Measurements from ENCODE around the gene GOPC.
A peak's percentile ranks its signal among the peaks of the same experiment; 100 is the strongest.

The GOPC gene

DNA sequence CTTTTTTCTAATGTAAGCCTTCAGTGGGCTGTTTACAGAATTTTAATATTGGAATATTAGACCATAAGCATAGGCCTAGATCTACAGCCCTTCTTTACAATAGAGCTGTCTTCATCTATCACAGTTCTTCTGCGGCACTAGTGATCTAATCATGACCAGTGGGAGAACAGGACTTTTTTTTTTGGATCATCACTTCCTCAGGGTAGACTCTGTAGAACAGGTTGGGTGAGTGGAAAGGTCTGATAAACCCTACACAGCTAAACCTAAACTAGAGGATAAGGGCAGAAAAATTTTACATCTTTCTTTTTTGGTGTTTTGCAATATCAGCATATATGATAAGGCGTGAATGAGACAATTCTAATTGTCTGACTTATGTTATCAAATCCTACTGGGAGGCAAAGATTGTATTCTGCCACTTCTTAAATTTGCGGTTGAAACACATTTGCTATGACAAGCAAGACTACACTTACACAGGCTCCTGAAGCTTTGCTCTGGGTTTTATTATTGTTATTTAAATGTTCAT lies 52.2 kb downstream of the GOPC start:
- no peak for DNase-seq (ENCODE audit: low read depth, low spot score)
- Histone ChIP-seq H3K27me3 (ENCODE audit: control insufficient read depth, insufficient read depth, low read length) (no peaks in the 10 kb centered on the region), H3K27ac (ENCODE audit: low read length) (no peak overlapping the region), H3K9me3 (ENCODE audit: control insufficient read depth, insufficient read depth, low read length) (no peaks in the 10 kb centered on the region), H3K4me1 (ENCODE audit: control insufficient read depth, insufficient read depth, low read length) (peaks cover 2% of the 10 kb centered on the region; the same call in 1 of the 2 replicates), H3K36me3 (ENCODE audit: control insufficient read depth, insufficient read depth, low read length) (no peaks in the 10 kb centered on the region), H3K4me3 (ENCODE audit: low read length) (no peak overlapping the region)
- WGBS (ENCODE audit: insufficient coverage, insufficient read length) = no CpG with 5 or more reads among the region's 3 CpGs

DNA sequence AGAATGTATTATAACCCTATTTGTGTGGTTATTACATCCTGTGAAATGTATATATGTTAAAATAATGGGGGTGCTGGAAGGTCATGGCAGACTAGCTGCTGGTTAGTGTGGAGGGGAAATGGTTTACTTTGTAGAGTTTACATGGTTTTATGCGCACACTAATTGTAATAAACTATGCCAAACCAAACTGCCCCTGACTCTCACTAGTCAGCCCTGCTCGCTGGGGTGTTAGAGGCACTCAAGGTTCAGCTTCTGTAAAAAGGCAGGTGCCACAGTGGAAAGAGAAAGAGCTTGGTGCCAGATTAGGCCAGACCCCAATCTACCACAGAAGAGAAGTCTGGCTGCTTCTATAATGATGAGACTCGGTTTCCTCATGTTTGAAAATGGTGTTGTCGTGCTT lies 52.7 kb downstream of the GOPC start:
- H3K27ac ChIP-seq (ENCODE audit: low read length) = no peak overlapping the region
- no peaks in the 10 kb centered on the region for H3K9me3 ChIP-seq (ENCODE audit: control insufficient read depth, insufficient read depth, low read length)

DNA sequence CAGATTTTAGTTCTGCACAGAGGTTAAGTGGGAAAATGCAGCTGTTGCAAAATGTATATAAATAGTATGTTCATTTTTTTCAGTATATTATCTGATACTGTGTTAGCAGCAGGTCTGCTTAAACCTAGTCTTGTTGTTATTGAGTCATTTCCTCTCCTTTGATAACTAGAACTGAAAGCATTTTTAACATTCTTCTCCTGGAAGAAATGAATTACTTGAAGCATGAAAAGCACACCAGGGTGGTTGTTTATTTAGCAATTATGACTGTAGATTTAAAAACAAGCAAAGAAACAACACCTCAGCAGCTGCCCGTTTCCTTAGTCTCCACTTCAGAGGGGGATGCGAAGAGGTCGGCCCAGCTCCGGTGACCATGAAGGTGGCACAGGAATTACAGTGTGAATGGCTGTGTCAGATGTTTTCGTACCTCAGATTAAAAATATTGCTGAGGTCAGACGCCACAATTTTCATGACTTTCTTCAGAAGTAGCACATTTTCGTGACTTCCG lies 53.5 kb downstream of the GOPC start:
- DNase-seq (ENCODE audit: low read depth, low spot score) = no peak
- no CpG with 5 or more reads among the region's 8 CpGs for WGBS (ENCODE audit: insufficient coverage, insufficient read length)
- Histone ChIP-seq H3K36me3 (ENCODE audit: control insufficient read depth, insufficient read depth, low read length) (no peaks in the 10 kb centered on the region), H3K27ac (ENCODE audit: low read length) (no peak overlapping the region), H3K4me1 (ENCODE audit: control insufficient read depth, insufficient read depth, low read length) (peaks cover 2% of the 10 kb centered on the region; the same call in 1 of the 2 replicates), H3K27me3 (ENCODE audit: control insufficient read depth, insufficient read depth, low read length) (no peaks in the 10 kb centered on the region), H3K4me3 (ENCODE audit: low read length) (no peak overlapping the region), H3K9me3 (ENCODE audit: control insufficient read depth, insufficient read depth, low read length) (no peaks in the 10 kb centered on the region)

More for the DNA sequence above, 52.7 kb downstream of the GOPC start:
- Histone ChIP-seq H3K4me1 (ENCODE audit: control insufficient read depth, insufficient read depth, low read length) (peaks cover 2% of the 10 kb centered on the region; the same call in 1 of the 2 replicates), H3K36me3 (ENCODE audit: control insufficient read depth, insufficient read depth, low read length) (no peaks in the 10 kb centered on the region), H3K4me3 (ENCODE audit: low read length) (no peak overlapping the region), H3K27me3 (ENCODE audit: control insufficient read depth, insufficient read depth, low read length) (no peaks in the 10 kb centered on the region)
- WGBS (ENCODE audit: insufficient coverage, insufficient read length) = no CpG with 5 or more reads among the region's 4 CpGs
- DNase-seq (ENCODE audit: low read depth, low spot score) = no peak

DNA sequence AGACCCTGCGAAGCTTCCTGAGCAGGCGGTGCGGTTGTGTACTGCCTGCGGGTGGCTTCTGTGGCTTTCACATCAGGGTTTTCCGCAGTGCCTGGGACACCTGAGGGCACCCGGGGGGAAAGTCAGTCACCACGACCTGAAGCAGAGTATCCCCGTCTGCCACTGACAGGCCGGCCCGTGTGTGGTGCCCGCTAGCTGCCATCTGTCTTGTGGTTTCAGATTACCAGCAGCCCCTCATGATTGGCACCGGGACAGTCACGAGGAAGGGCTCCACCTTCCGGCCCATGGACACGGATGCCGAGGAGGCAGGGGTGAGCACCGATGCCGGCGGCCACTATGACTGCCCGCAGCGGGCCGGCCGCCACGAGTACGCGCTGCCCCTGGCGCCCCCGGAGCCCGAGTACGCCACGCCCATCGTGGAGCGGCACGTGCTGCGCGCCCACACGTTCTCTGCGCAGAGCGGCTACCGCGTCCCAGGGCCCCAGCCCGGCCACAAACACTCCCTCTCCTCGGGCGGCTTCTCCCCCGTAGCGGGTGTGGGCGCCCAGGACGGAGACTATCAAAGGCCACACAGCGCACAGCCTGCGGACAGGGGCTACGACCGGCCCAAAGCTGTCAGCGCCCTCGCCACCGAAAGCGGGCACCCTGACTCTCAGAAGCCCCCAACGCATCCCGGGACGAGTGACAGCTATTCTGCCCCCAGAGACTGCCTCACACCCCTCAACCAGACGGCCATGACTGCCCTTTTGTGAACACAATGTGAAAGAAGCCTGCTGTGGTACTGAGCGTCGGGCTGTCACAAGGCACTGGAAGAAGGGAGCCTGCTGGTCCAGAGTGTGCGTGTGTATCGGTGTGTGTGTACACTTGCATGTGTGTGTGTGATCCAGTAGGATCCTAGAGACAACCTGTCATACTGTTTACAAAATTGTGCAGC lies 54.4 kb downstream of the GOPC start:
- H3K36me3 ChIP-seq (ENCODE audit: control insufficient read depth, insufficient read depth, low read length) = no peaks in the 10 kb centered on the region
- peak overlapping the region; percentile 24; the same call in 1 of the 2 replicates for H3K4me3 ChIP-seq (ENCODE audit: low read length)
- DNase-seq (ENCODE audit: low read depth, low spot score) = no peak
- WGBS (ENCODE audit: insufficient coverage, insufficient read length) = no CpG with 5 or more reads among the region's 64 CpGs
- no peaks in the 10 kb centered on the region for H3K9me3 ChIP-seq (ENCODE audit: control insufficient read depth, insufficient read depth, low read length)
- no peak overlapping the region for H3K27ac ChIP-seq (ENCODE audit: low read length)
- H3K27me3 ChIP-seq (ENCODE audit: control insufficient read depth, insufficient read depth, low read length) = no peaks in the 10 kb centered on the region
- peaks cover 2% of the 10 kb centered on the region; the same call in 1 of the 2 replicates for H3K4me1 ChIP-seq (ENCODE audit: control insufficient read depth, insufficient read depth, low read length)

DNA sequence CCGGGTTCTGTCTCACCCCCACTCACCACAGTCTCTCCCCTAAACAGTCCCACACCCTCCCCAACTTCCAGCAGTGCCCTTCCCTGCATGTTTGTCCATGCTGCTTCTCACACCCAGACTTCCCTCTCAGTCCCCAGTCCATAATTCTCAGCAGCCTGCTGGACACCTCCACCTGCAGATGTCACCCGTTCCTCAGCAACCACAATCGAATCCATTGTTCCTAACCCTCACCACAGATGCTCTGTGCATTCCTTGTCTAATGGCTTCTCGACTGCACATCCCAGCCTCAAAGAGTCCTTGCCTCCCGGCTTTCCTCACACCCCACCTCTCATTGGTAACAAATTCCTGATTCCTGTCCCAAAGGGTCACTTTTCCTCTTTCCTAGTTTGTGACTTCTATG lies 55.6 kb downstream of the GOPC start:
- H3K27me3 ChIP-seq (ENCODE audit: control insufficient read depth, insufficient read depth, low read length) = no peaks in the 10 kb centered on the region
- no peaks in the 10 kb centered on the region for H3K9me3 ChIP-seq (ENCODE audit: control insufficient read depth, insufficient read depth, low read length)

DNA sequence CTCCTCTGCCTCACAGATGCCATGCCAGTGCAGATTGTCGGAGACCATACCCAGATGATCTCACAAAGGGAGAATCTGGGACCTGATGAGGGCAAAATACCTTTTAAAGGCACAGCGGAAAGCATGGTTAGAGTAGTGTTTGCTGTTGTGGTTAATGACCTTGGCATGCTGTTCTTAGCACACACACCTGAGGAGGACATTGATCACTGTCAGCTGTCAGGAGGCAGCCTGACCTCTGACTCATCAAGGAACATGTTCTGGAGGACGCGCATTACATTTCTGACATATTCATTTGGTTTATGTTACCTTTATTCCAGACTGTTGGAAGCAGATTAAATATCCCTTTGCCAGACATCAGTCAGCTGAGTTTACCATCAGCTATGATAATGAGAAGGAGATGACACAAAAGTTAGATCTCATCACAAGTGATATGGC lies 57.1 kb downstream of the GOPC start:
- H3K4me1 ChIP-seq (ENCODE audit: control insufficient read depth, insufficient read depth, low read length) = peaks cover 2% of the 10 kb centered on the region; the same call in 1 of the 2 replicates
- no peak for DNase-seq (ENCODE audit: low read depth, low spot score)
- H3K27ac ChIP-seq (ENCODE audit: low read length) = no peak overlapping the region
- no peaks in the 10 kb centered on the region for H3K27me3 ChIP-seq (ENCODE audit: control insufficient read depth, insufficient read depth, low read length)
- H3K4me3 ChIP-seq (ENCODE audit: low read length) = no peak overlapping the region
- no CpG with 5 or more reads among the region's 4 CpGs for WGBS (ENCODE audit: insufficient coverage, insufficient read length)
- H3K9me3 ChIP-seq (ENCODE audit: control insufficient read depth, insufficient read depth, low read length) = no peaks in the 10 kb centered on the region
- H3K36me3 ChIP-seq (ENCODE audit: control insufficient read depth, insufficient read depth, low read length) = no peaks in the 10 kb centered on the region

More for the DNA sequence above, 55.6 kb downstream of the GOPC start:
- no peaks in the 10 kb centered on the region for H3K36me3 ChIP-seq (ENCODE audit: control insufficient read depth, insufficient read depth, low read length)
- H3K4me3 ChIP-seq (ENCODE audit: low read length) = no peak overlapping the region
- no peak for DNase-seq (ENCODE audit: low read depth, low spot score)
- no CpG with 5 or more reads among the region's 5 CpGs for WGBS (ENCODE audit: insufficient coverage, insufficient read length)
- peaks cover 2% of the 10 kb centered on the region; the same call in 1 of the 2 replicates for H3K4me1 ChIP-seq (ENCODE audit: control insufficient read depth, insufficient read depth, low read length)
- H3K27ac ChIP-seq (ENCODE audit: low read length) = no peak overlapping the region

DNA sequence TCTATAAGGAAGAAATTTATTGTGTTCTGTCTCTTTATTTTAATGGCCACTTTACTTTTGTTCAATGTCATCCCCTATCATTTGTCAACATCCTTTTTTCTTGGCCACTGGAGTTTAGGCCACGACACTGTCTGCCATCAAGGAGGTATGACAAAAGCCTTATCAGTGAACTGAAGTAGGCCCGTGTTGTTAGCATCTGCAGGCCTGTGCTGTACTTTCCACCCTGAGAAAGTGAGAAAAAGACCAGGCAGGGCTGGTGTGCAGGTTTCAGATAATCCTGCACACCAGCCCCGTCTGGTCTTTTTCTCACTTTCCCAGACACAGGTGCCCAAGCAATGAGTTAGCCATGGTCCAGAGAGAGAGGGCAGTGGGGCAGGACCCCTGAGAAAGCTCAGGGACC lies 57.6 kb downstream of the GOPC start:
- Histone ChIP-seq H3K27ac (ENCODE audit: low read length) (no peak overlapping the region), H3K27me3 (ENCODE audit: control insufficient read depth, insufficient read depth, low read length) (no peaks in the 10 kb centered on the region), H3K9me3 (ENCODE audit: control insufficient read depth, insufficient read depth, low read length) (no peaks in the 10 kb centered on the region), H3K4me1 (ENCODE audit: control insufficient read depth, insufficient read depth, low read length) (peaks cover 2% of the 10 kb centered on the region; the same call in 1 of the 2 replicates), H3K4me3 (ENCODE audit: low read length) (no peak overlapping the region), H3K36me3 (ENCODE audit: control insufficient read depth, insufficient read depth, low read length) (no peaks in the 10 kb centered on the region)
- no CpG with 5 or more reads among the region's 3 CpGs for WGBS (ENCODE audit: insufficient coverage, insufficient read length)
- DNase-seq (ENCODE audit: low read depth, low spot score) = no peak

DNA sequence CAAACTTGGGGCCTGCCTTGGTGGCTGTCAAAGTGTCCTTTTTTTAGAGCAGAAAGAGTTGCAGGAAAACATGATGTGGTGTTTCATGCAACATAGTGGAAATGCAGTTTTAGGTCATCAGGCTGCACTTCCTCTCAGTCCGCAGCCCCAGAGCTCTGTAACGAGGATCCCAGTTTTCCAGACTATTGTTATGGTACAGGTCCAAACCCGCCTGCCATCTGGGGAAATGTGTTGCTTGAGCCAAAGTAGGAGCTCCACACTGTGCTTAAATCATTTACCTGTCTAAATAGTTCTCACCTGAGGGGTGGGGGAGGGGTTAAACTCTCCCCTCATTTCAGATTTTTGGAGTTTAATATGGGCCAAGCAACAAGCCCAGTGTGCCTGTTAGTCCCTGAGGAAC lies 59.8 kb downstream of the GOPC start:
- Histone ChIP-seq H3K27ac (ENCODE audit: low read length) (no peak overlapping the region), H3K36me3 (ENCODE audit: control insufficient read depth, insufficient read depth, low read length) (no peaks in the 10 kb centered on the region), H3K4me1 (ENCODE audit: control insufficient read depth, insufficient read depth, low read length) (no peaks in the 10 kb centered on the region), H3K9me3 (ENCODE audit: control insufficient read depth, insufficient read depth, low read length) (no peaks in the 10 kb centered on the region), H3K4me3 (ENCODE audit: low read length) (no peak overlapping the region), H3K27me3 (ENCODE audit: control insufficient read depth, insufficient read depth, low read length) (no peaks in the 10 kb centered on the region)
- DNase-seq (ENCODE audit: low read depth, low spot score) = no peak
- no CpG with 5 or more reads among the region's 3 CpGs for WGBS (ENCODE audit: insufficient coverage, insufficient read length)

DNA sequence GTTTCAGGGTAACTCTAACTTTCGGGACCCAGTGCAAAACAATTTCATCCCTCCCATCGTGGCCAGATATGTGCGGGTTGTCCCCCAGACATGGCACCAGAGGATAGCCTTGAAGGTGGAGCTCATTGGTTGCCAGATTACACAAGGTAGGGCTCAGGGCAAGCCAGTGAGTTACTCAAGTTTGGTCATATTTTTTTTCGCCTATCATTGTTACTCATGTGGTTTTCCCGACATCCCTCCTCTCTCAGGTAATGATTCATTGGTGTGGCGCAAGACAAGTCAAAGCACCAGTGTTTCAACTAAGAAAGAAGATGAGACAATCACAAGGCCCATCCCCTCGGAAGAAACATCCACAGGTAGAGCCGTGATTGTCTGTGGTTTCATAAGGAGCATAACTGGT lies 61.6 kb downstream of the GOPC start:
- Histone ChIP-seq H3K9me3 (ENCODE audit: control insufficient read depth, insufficient read depth, low read length) (no peaks in the 10 kb centered on the region), H3K27me3 (ENCODE audit: control insufficient read depth, insufficient read depth, low read length) (no peaks in the 10 kb centered on the region), H3K27ac (ENCODE audit: low read length) (no peak overlapping the region), H3K4me3 (ENCODE audit: low read length) (no peak overlapping the region), H3K4me1 (ENCODE audit: control insufficient read depth, insufficient read depth, low read length) (no peaks in the 10 kb centered on the region), H3K36me3 (ENCODE audit: control insufficient read depth, insufficient read depth, low read length) (no peaks in the 10 kb centered on the region)
- WGBS (ENCODE audit: insufficient coverage, insufficient read length) = no CpG with 5 or more reads among the region's 8 CpGs
- DNase-seq (ENCODE audit: low read depth, low spot score) = no peak

DNA sequence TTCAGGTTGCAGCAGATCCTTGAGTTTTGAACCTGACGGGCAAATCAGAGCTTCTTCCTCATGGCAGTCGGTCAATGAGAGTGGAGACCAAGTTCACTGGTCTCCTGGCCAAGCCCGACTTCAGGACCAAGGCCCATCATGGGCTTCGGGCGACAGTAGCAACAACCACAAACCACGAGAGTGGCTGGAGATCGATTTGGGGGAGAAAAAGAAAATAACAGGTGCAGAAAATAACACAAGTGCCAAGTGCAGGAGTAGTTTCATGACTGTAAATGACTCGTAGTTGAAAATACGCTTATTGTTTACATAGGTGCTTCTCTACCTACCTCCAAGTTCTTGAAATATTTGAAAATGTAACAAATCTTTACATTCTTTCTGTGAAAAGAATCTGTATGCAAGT lies 63.7 kb downstream of the GOPC start:
- H3K36me3 ChIP-seq (ENCODE audit: control insufficient read depth, insufficient read depth, low read length) = no peaks in the 10 kb centered on the region
- no peak overlapping the region for H3K27ac ChIP-seq (ENCODE audit: low read length)
- H3K4me1 ChIP-seq (ENCODE audit: control insufficient read depth, insufficient read depth, low read length) = no peaks in the 10 kb centered on the region
- no CpG with 5 or more reads among the region's 9 CpGs for WGBS (ENCODE audit: insufficient coverage, insufficient read length)
- no peak overlapping the region for H3K4me3 ChIP-seq (ENCODE audit: low read length)
- no peak for DNase-seq (ENCODE audit: low read depth, low spot score)
- H3K9me3 ChIP-seq (ENCODE audit: control insufficient read depth, insufficient read depth, low read length) = no peaks in the 10 kb centered on the region
- H3K27me3 ChIP-seq (ENCODE audit: control insufficient read depth, insufficient read depth, low read length) = no peaks in the 10 kb centered on the region
